Mesothelial cell of epicardium (in vitro differentiated cells): ENCODE data around the gene ITIH3. TPM values are rescaled to one million over a fixed set of nuclear protein-coding genes. Genes with fewer than 3 reads are reported as not detected.

ENCODE experiments used
- DNase-seq, 2 experiments: peaks; one replicate each; pipeline ENCODE4 v3.0.0; 2021; ENCODE audit warnings: low spot score in 2 of 2; ENCODE audit not compliant: unreplicated experiment in 2 of 2
- H3K27ac Mint-ChIP-seq: 2 replicates; pipeline ENCODE4 v1.8.0; 2021; ENCODE audit warnings: mixed read lengths
- H3K27me3 Mint-ChIP-seq: 2 replicates; pipeline ENCODE4 v1.8.0; 2021; ENCODE audit warnings: low read depth, mixed read lengths
- H3K36me3 Mint-ChIP-seq: 2 replicates; pipeline ENCODE4 v1.8.0; 2021; ENCODE audit warnings: mixed read lengths
- H3K4me1 Mint-ChIP-seq: 2 replicates; pipeline ENCODE4 v1.8.0; 2021; ENCODE audit warnings: mixed read lengths
- H3K4me3 Mint-ChIP-seq: 2 replicates; pipeline ENCODE4 v1.8.0; 2021; ENCODE audit warnings: mild to moderate bottlenecking, moderate library complexity, mixed read lengths
- H3K9me3 Mint-ChIP-seq: 2 replicates; pipeline ENCODE4 v1.8.0; 2021; ENCODE audit warnings: mixed read lengths
- total RNA-seq: library from RNA; stranded (reverse); gene quantifications from 3 replicates; pipeline ENCODE4 v1.2.1, GENCODE V29; 2021
- TF ChIP-seq, protein P1 (sequence below): fragments of 200-600 bp; sonication (generic); IDR thresholded peaks from one replicate; pipeline ENCODE4 v1.5.0; 2021; ENCODE audit warnings: antibody characterized with exemption; ENCODE audit not compliant: unreplicated experiment

Gene ITIH3
- total RNA-seq, 1 donor from 2014 or later = 22.4 TPM

DNA sequence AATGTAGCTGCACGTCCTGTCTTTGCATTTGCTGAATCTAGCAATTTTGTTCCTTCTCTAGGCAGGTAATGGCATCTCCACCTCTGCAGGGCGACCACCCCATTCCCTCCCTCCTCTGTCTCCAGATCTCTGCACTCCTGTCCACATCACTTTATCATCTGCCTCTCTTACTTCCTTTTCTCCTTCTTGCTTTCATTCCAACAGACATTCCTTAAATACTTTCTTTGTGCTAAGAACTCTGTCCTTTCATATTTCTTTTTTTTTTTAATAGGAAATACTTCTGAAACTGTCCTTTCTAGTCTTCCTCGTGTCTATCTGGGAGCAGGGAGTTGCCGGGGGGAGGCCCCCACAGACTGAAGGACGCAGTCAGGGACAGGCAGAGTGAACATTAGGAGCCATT lies 7.2 kb downstream of the ITIH3 start:
- no peak for DNase-seq
- peak overlapping the region; percentile 84 for H3K27ac Mint-ChIP-seq
- H3K4me1 Mint-ChIP-seq = peaks cover 24% of the 10 kb centered on the region
- TF ChIP-seq, protein P1, sequence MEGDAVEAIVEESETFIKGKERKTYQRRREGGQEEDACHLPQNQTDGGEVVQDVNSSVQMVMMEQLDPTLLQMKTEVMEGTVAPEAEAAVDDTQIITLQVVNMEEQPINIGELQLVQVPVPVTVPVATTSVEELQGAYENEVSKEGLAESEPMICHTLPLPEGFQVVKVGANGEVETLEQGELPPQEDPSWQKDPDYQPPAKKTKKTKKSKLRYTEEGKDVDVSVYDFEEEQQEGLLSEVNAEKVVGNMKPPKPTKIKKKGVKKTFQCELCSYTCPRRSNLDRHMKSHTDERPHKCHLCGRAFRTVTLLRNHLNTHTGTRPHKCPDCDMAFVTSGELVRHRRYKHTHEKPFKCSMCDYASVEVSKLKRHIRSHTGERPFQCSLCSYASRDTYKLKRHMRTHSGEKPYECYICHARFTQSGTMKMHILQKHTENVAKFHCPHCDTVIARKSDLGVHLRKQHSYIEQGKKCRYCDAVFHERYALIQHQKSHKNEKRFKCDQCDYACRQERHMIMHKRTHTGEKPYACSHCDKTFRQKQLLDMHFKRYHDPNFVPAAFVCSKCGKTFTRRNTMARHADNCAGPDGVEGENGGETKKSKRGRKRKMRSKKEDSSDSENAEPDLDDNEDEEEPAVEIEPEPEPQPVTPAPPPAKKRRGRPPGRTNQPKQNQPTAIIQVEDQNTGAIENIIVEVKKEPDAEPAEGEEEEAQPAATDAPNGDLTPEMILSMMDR = no peak
- no peak overlapping the region for H3K4me3 Mint-ChIP-seq
- no peaks in the 10 kb centered on the region for H3K36me3 Mint-ChIP-seq
- H3K9me3 Mint-ChIP-seq = no peaks in the 10 kb centered on the region
- H3K27me3 Mint-ChIP-seq = no peaks in the 10 kb centered on the region

- TF ChIP-seq, protein P1 = no peak
- no peak overlapping the region for H3K27ac Mint-ChIP-seq
Observed at GRCh38 chr3:52805270-52806039, 10.9 kb downstream of the ITIH3 start.

GRCh38 chr3:52809149-52809548 lies 14.6 kb downstream of the ITIH3 start:
- H3K36me3 Mint-ChIP-seq = no peaks in the 10 kb centered on the region
- no peaks in the 10 kb centered on the region for H3K4me1 Mint-ChIP-seq
- H3K27me3 Mint-ChIP-seq = no peaks in the 10 kb centered on the region
- no peak for DNase-seq
- no peaks in the 10 kb centered on the region for H3K9me3 Mint-ChIP-seq
- H3K4me3 Mint-ChIP-seq = no peak overlapping the region
- H3K27ac Mint-ChIP-seq = no peak overlapping the region
- TF ChIP-seq, protein P1 = no peak

More at GRCh38 chr3:52805270-52806039, 10.9 kb downstream of the ITIH3 start:
- Mint-ChIP-seq H3K4me3 (no peak overlapping the region), H3K27me3 (no peaks in the 10 kb centered on the region), H3K9me3 (no peaks in the 10 kb centered on the region), H3K4me1 (peaks cover 14% of the 10 kb centered on the region), H3K36me3 (no peaks in the 10 kb centered on the region)
- no peak for DNase-seq

- Mint-ChIP-seq H3K27me3 (no peaks in the 10 kb centered on the region), H3K9me3 (no peaks in the 10 kb centered on the region), H3K36me3 (no peaks in the 10 kb centered on the region), H3K4me1 (no peaks in the 10 kb centered on the region), H3K4me3 (no peak overlapping the region), H3K27ac (no peak overlapping the region)
- no peak for DNase-seq
- TF ChIP-seq, protein P1 = no peak
Observed at GRCh38 chr3:52809662-52810377, 15.2 kb downstream of the ITIH3 start.

GRCh38 chr3:52810923-52811322 lies 16.3 kb downstream of the ITIH3 start:
- Mint-ChIP-seq H3K4me3 (no peak overlapping the region), H3K9me3 (no peaks in the 10 kb centered on the region), H3K36me3 (no peaks in the 10 kb centered on the region), H3K4me1 (no peaks in the 10 kb centered on the region), H3K27me3 (no peaks in the 10 kb centered on the region), H3K27ac (no peak overlapping the region)
- DNase-seq = no peak
- TF ChIP-seq, protein P1 = no peak
